ENCODE data around the gene TAF10.

GRCh38 chr11:6633422-6634408, 21.7 kb upstream of the TAF10 start:
- no peak for TF ChIP-seq POLR2A (IDR thresholded peaks at IDR 0.05)
- no peak for TF ChIP-seq CTCF (IDR thresholded peaks at IDR 0.05)
- TF ChIP-seq EP300 (IDR thresholded peaks at IDR 0.05), result no peak
